WTC11 (cell line): ENCODE measurements around the gene TUBGCP3. TPM values are rescaled to one million over a fixed set of nuclear protein-coding genes. Genes with fewer than 3 reads are reported as not detected.

Experiments
- ATAC-seq: fragments of 200-7000 bp; cut with Tn5 transposase; 2 replicates; pipeline ENCODE4 v1.10.0; 2021; ENCODE audit warnings: mild to moderate bottlenecking, moderate library complexity
- CTCF ChIA-PET: fragments of 300-600 bp; sonication (Branson Sonifier 250); formaldehyde crosslinking; loops from one replicate; lab custom pipeline; 2021; ENCODE audit warnings: antibody characterized with exemption; lab: Charles Lee
- POLR2A ChIA-PET: fragments of 350-600 bp; sonication (Branson Sonifier 250); formaldehyde crosslinking; loops from one replicate; lab custom pipeline; 2021; ENCODE audit warnings: antibody characterized with exemption; lab: Charles Lee
- DNase-seq: peaks from one replicate; pipeline ENCODE4 v3.0.0; 2021; ENCODE audit warnings: low spot score
- H3K27ac Mint-ChIP-seq: 2 replicates; pipeline ENCODE4 v1.8.0; 2021; ENCODE audit warnings: mixed read lengths
- H3K27me3 Mint-ChIP-seq: 2 replicates; pipeline ENCODE4 v1.8.0; 2021; ENCODE audit warnings: low read depth, mild to moderate bottlenecking, moderate library complexity, mixed read lengths
- H3K36me3 Mint-ChIP-seq: 2 replicates; pipeline ENCODE4 v1.8.0; 2021; ENCODE audit warnings: mixed read lengths
- H3K4me1 Mint-ChIP-seq: 2 replicates; pipeline ENCODE4 v1.8.0; 2022; ENCODE audit warnings: mixed read lengths
- H3K4me3 Mint-ChIP-seq: 2 replicates; pipeline ENCODE4 v1.8.0; 2021; ENCODE audit warnings: mild to moderate bottlenecking, moderate library complexity, mixed read lengths
- H3K9me3 Mint-ChIP-seq: 2 replicates; pipeline ENCODE4 v1.8.0; 2021; ENCODE audit warnings: mixed read lengths
- ELF4 ChIP-seq: sonication (generic); formaldehyde crosslinking; IDR thresholded peaks from 2 replicates; pipeline ENCODE4 v1.8.1; 2022; ENCODE audit warnings: low read depth, mild to moderate bottlenecking, moderate library complexity, missing genetic modification reagents
- EMX1 ChIP-seq: fragments of 250-450 bp; sonication (Bioruptor Pico); IDR thresholded peaks from 2 replicates; pipeline ENCODE4 v1.8.0; 2021; ENCODE audit warnings: mild to moderate bottlenecking
- MYBL2 ChIP-seq: sonication (generic); formaldehyde crosslinking; IDR thresholded peaks from 2 replicates; pipeline ENCODE4 v1.8.1; 2023; ENCODE audit warnings: mild to moderate bottlenecking, moderate library complexity, missing genetic modification reagents
- SMAD3 ChIP-seq: sonication (generic); formaldehyde crosslinking; IDR thresholded peaks from 2 replicates; pipeline ENCODE4 v1.8.0; 2022; ENCODE audit warnings: missing genetic modification reagents, mild to moderate bottlenecking, borderline replicate concordance
- SMAD4 ChIP-seq: sonication (generic); formaldehyde crosslinking; IDR thresholded peaks from 2 replicates; pipeline ENCODE4 v1.8.0; 2022; ENCODE audit warnings: mild to moderate bottlenecking, missing genetic modification reagents
- USF2 ChIP-seq: sonication (generic); formaldehyde crosslinking; IDR thresholded peaks from 2 replicates; pipeline ENCODE4 v1.8.1; 2023; ENCODE audit warnings: mild to moderate bottlenecking, missing genetic modification reagents, moderate library complexity
- ZNF281 ChIP-seq: sonication (generic); formaldehyde crosslinking; IDR thresholded peaks from 2 replicates; pipeline ENCODE4 v1.8.0; 2023; ENCODE audit warnings: mild to moderate bottlenecking, missing genetic modification reagents
- total RNA-seq: library from RNA; stranded (reverse); gene quantifications from 3 replicates; pipeline ENCODE4 v1.2.3, GENCODE V29; 2021
- TF ChIP-seq, protein P1 (sequence below): sonication (generic); formaldehyde crosslinking; IDR thresholded peaks from 2 replicates; pipeline ENCODE4 v1.8.1; 2023; ENCODE audit warnings: mild to moderate bottlenecking, missing genetic modification reagents
- TF ChIP-seq, protein P2 (sequence below): fragments of 200-600 bp; IDR thresholded peaks from 2 replicates; pipeline ENCODE4 v1.8.0; 2022; ENCODE audit warnings: antibody characterized with exemption
- TF ChIP-seq, protein P3 (sequence below): sonication (generic); formaldehyde crosslinking; IDR thresholded peaks from 2 replicates; pipeline ENCODE4 v1.8.0; 2022; ENCODE audit warnings: mild to moderate bottlenecking, missing genetic modification reagents
- TF ChIP-seq, protein P4 (sequence below): fragments of 250-450 bp; sonication (Bioruptor Pico); IDR thresholded peaks from 2 replicates; pipeline ENCODE4 v1.9.0; 2021; ENCODE audit warnings: moderate library complexity, mild to moderate bottlenecking, inconsistent platforms, borderline replicate concordance

The TUBGCP3 gene
- total RNA-seq, 1 experiment from 2014 or later, result 29.9 TPM

GRCh38 chr13:112443191-112443994 lies 144.6 kb downstream of the TUBGCP3 start:
- DNase-seq (peak; percentile 79), ATAC-seq (peak; percentile 70)
- CTCF ChIA-PET, result interaction anchor here (0.6 to 4.0 kb wide), 45 partner anchors 11 to 1015 kb away, joined by 3 to 63 read pairs (median 5); partner anchors contain the start of gene SOX1
- Mint-ChIP-seq H3K36me3 (peaks cover 3% of the 10 kb centered on the region), H3K4me1 (peaks cover 10% of the 10 kb centered on the region), H3K9me3 (peaks cover 15% of the 10 kb centered on the region), H3K4me3 (no peak overlapping the region), H3K27me3 (peaks cover 15% of the 10 kb centered on the region), H3K27ac (no peak overlapping the region)
- TF ChIP-seq SMAD4 (no peak), USF2 (CRISPR knock-in tag) (0 out of 2 replicates have a peak, but pooled peaks have one; percentile 3), SMAD3 (CRISPR knock-in tag) (no peak)
- TF ChIP-seq, protein P1, sequence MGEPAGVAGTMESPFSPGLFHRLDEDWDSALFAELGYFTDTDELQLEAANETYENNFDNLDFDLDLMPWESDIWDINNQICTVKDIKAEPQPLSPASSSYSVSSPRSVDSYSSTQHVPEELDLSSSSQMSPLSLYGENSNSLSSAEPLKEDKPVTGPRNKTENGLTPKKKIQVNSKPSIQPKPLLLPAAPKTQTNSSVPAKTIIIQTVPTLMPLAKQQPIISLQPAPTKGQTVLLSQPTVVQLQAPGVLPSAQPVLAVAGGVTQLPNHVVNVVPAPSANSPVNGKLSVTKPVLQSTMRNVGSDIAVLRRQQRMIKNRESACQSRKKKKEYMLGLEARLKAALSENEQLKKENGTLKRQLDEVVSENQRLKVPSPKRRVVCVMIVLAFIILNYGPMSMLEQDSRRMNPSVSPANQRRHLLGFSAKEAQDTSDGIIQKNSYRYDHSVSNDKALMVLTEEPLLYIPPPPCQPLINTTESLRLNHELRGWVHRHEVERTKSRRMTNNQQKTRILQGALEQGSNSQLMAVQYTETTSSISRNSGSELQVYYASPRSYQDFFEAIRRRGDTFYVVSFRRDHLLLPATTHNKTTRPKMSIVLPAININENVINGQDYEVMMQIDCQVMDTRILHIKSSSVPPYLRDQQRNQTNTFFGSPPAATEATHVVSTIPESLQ (CRISPR knock-in tag), result no peak
- TF ChIP-seq, protein P2, sequence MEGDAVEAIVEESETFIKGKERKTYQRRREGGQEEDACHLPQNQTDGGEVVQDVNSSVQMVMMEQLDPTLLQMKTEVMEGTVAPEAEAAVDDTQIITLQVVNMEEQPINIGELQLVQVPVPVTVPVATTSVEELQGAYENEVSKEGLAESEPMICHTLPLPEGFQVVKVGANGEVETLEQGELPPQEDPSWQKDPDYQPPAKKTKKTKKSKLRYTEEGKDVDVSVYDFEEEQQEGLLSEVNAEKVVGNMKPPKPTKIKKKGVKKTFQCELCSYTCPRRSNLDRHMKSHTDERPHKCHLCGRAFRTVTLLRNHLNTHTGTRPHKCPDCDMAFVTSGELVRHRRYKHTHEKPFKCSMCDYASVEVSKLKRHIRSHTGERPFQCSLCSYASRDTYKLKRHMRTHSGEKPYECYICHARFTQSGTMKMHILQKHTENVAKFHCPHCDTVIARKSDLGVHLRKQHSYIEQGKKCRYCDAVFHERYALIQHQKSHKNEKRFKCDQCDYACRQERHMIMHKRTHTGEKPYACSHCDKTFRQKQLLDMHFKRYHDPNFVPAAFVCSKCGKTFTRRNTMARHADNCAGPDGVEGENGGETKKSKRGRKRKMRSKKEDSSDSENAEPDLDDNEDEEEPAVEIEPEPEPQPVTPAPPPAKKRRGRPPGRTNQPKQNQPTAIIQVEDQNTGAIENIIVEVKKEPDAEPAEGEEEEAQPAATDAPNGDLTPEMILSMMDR, result peak; percentile 15; the same call in 1 of the 2 replicates
- TF ChIP-seq, protein P3, sequence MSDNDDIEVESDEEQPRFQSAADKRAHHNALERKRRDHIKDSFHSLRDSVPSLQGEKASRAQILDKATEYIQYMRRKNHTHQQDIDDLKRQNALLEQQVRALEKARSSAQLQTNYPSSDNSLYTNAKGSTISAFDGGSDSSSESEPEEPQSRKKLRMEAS, result 0 out of 2 replicates have a peak, but pooled peaks have one; percentile 25
- POLR2A ChIA-PET, result interaction anchor here (1.1 to 1.3 kb wide), 2 partner anchors 183 to 371 kb away, joined by 3 to 4 read pairs; no protein-coding TSS in a partner anchor

DNA sequence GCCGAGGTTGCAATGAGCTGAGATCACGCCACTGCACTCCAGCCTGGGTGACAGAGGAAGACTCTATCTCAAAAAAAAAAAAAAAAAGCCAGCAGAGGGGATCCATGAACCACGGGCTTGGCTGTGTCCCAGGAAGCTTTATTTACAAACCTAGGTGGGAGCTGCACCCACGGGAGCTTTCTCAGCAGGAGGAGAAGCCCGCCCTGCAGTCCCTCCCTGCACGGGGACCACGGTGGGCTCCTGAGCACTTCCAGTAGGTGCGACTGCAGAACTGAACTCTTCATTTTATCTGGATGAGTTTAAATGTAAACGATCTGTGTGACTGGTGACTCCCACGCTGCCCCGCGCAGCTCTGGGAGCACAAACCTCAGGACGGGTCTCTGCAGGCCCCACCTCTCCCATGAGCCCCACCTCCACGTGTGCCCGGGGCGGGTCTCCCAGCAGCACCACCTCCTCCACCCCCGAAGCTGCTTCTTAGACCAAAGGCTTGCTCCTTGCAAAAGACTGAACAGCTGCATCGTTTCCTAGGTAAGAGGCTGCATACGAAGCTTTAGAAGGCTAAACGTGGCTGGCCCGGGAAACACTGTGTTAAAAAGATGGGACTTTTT lies 145.4 kb downstream of the TUBGCP3 start:
- ATAC-seq (no peak; the same call in 1 of the 2 replicates), DNase-seq (no peak)
- H3K27me3 Mint-ChIP-seq, result peaks cover 15% of the 10 kb centered on the region
- peaks cover 10% of the 10 kb centered on the region for H3K4me1 Mint-ChIP-seq
- POLR2A ChIA-PET, result no interaction called here
- peaks cover 9% of the 10 kb centered on the region for H3K36me3 Mint-ChIP-seq
- no peak overlapping the region for H3K27ac Mint-ChIP-seq
- TF ChIP-seq EMX1 (no peak), ELF4 (no peak), MYBL2 (CRISPR knock-in tag) (no peak), ZNF281 (no peak)
- TF ChIP-seq, protein P4, sequence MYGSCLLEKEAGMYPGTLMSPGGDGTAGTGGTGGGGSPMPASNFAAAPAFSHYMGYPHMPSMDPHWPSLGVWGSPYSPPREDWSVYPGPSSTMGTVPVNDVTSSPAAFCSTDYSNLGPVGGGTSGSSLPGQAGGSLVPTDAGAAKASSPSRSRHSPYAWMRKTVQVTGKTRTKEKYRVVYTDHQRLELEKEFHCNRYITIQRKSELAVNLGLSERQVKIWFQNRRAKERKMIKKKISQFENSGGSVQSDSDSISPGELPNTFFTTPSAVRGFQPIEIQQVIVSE (CRISPR knock-in tag), result no peak
- TF ChIP-seq, protein P3, result no peak
- TF ChIP-seq, all 79 proteins: peak for 0
- CTCF ChIA-PET, result interaction anchor here (0.6 to 4.0 kb wide), 25 partner anchors 12 to 1014 kb away, joined by 3 to 63 read pairs (median 5); partner anchors contain the start of gene SOX1
- Mint-ChIP-seq H3K9me3 (peaks cover 21% of the 10 kb centered on the region), H3K4me3 (no peak overlapping the region)
